A549 (cell line): Measurements from ENCODE around the gene DEXI. TPM values are rescaled to one million over a fixed set of nuclear protein-coding genes. Genes with fewer than 3 reads are reported as not detected.

ENCODE experiments used
- ATAC-seq, 2 experiments: fragments of 200-7000 bp in 1 of 2; fragments of >200 bp in 1 of 2; cut with Nextera tagmentation in 1 of 2; cut with Tn5 transposase in 1 of 2; 3 replicates each; pipeline versions ENCODE4 v1.8.0 to v1.9.1; 2018 to 2020; ENCODE audit warnings: mild to moderate bottlenecking in 1 of 2, moderate library complexity in 1 of 2
- CTCF ChIA-PET: fragments of 300-600 bp; sonication (Branson Sonifier 250); formaldehyde crosslinking; extraction: SDS; loops from one replicate; lab custom pipeline; 2021; ENCODE audit warnings: antibody characterized with exemption, inconsistent platforms; lab: Yijun Ruan, JAX
- POLR2A ChIA-PET: fragments of 350-600 bp; formaldehyde crosslinking; extraction: SDS; loops from one replicate; lab custom pipeline; 2021; ENCODE audit warnings: antibody characterized with exemption, inconsistent platforms; lab: Yijun Ruan, JAX
- DNase-seq, 2 experiments: peaks; one replicate each; pipeline versions ENCODE4 v3.0.0 to v3.0.0-alpha.2; 2011 to 2016; ENCODE audit warnings: low read depth in 1 of 2, low spot score in 1 of 2
- FAIRE-seq: peaks from 2 replicates; lab custom pipeline; 2011; peaks lifted over from hg19 to GRCh38; lab: Jason Lieb, UNC
- H3K27ac ChIP-seq, 2 experiments: fragments of >200 bp; sonication (Bioruptor Twin); formaldehyde crosslinking; 3 replicates each; pipeline ENCODE4 v1.5.1; 2016 to 2017
- H3K4me1 ChIP-seq: fragments of >200 bp; sonication (Bioruptor Twin); formaldehyde crosslinking; 3 replicates; pipeline ENCODE4 v1.6.1; 2016
- H3K4me2 ChIP-seq: fragments of >200 bp; sonication (Bioruptor Twin); formaldehyde crosslinking; 3 replicates; pipeline ENCODE4 v1.6.1; 2016
- H3K4me3 ChIP-seq: fragments of >200 bp; sonication (Bioruptor Twin); formaldehyde crosslinking; 3 replicates; pipeline ENCODE4 v1.5.1; 2016
- H3K9me3 ChIP-seq: fragments of >200 bp; sonication (Bioruptor Twin); formaldehyde crosslinking; 3 replicates; pipeline ENCODE4 v1.6.1; 2016
- BHLHE40 ChIP-seq: IDR thresholded peaks from 2 replicates; pipeline ENCODE4 v1.6.1; 2012; ENCODE audit warnings: low read depth, low read length, inconsistent platforms
- EP300 ChIP-seq, 2 experiments: fragments of >200 bp; sonication (Bioruptor Twin); formaldehyde crosslinking; IDR thresholded peaks; 2 replicates in 1 of 2; 3 replicates in 1 of 2; pipeline ENCODE4 v1.6.1; 2016 to 2017
- FOSB ChIP-seq: fragments of 250-450 bp; sonication (Bioruptor Pico); IDR thresholded peaks from 2 replicates; pipeline ENCODE4 v1.5.0; 2020; ENCODE audit warnings: mild to moderate bottlenecking, moderate library complexity
- GATA3 ChIP-seq: IDR thresholded peaks from 2 replicates; pipeline ENCODE4 v1.6.1; 2012; ENCODE audit warnings: borderline replicate concordance
- HDAC2 ChIP-seq: fragments of 200-600 bp; sonication (generic); IDR thresholded peaks from 2 replicates; pipeline ENCODE4 v1.6.1; 2016
- HEYL ChIP-seq: fragments of 250-450 bp; sonication (Bioruptor Pico); IDR thresholded peaks from 2 replicates; pipeline ENCODE4 v1.8.0; 2021; ENCODE audit warnings: mild to moderate bottlenecking, moderate library complexity
- HOXB13 ChIP-seq: fragments of 250-450 bp; sonication (Bioruptor Pico); IDR thresholded peaks from 2 replicates; pipeline ENCODE4 v1.5.0; 2020; ENCODE audit warnings: low read depth, mild to moderate bottlenecking, moderate library complexity
- HOXB5 ChIP-seq: fragments of 250-450 bp; sonication (Bioruptor Pico); IDR thresholded peaks from 2 replicates; pipeline ENCODE4 v1.5.0; 2020; ENCODE audit warnings: mild to moderate bottlenecking, moderate library complexity
- JUN ChIP-seq, 2 experiments: fragments of >200 bp; sonication (Bioruptor Twin); formaldehyde crosslinking; IDR thresholded peaks; 2 replicates in 1 of 2; 3 replicates in 1 of 2; pipeline ENCODE4 v1.6.1; 2016 to 2017
- NFE2L2 ChIP-seq: fragments of 150-350 bp; conservative IDR thresholded peaks from 2 replicates; pipeline ENCODE4 v1.6.1; 2014; ENCODE audit warnings: low read length
- RCOR1 ChIP-seq: fragments of 150-350 bp; IDR thresholded peaks from 2 replicates; pipeline ENCODE4 v1.6.1; 2014; ENCODE audit warnings: antibody characterized with exemption, low read length, low read depth
- RFX5 ChIP-seq: fragments of 450-650 bp; IDR thresholded peaks from 2 replicates; pipeline ENCODE4 v1.7.1; 2014; ENCODE audit warnings: antibody characterized with exemption, mild to moderate bottlenecking, moderate library complexity
- TP53 ChIP-seq: fragments of 250-450 bp; sonication (Bioruptor Pico); IDR thresholded peaks from 2 replicates; pipeline ENCODE4 v1.5.0; 2021; ENCODE audit warnings: mild to moderate bottlenecking, moderate library complexity
- ZC3H11A ChIP-seq: fragments of 450-650 bp; IDR thresholded peaks from 2 replicates; pipeline ENCODE4 v1.6.1; 2014; ENCODE audit warnings: antibody characterized with exemption, mild to moderate bottlenecking
- ZFP36 ChIP-seq: fragments of 450-650 bp; IDR thresholded peaks from 2 replicates; pipeline ENCODE4 v1.6.1; 2014; ENCODE audit warnings: borderline replicate concordance; ENCODE audit not compliant: partially characterized antibody
- ZNF302 ChIP-seq: fragments of 250-450 bp; sonication (Bioruptor Pico); IDR thresholded peaks from 2 replicates; pipeline ENCODE4 v1.9.0; 2021; ENCODE audit warnings: inconsistent platforms, mild to moderate bottlenecking, moderate library complexity
- ZSCAN20 ChIP-seq: fragments of 250-450 bp; sonication (Bioruptor Pico); IDR thresholded peaks from 2 replicates; pipeline ENCODE4 v1.8.0; 2022; ENCODE audit warnings: mild to moderate bottlenecking, moderate library complexity
- WGBS: methylation state at CpG from one replicate; pipeline ENCODE4 v1.1.6; 2017; ENCODE audit errors: missing lambda C conversion rate; 5-methylcytosine and 5-hydroxymethylcytosine counted together
- polyA plus RNA-seq, 4 experiments: library from polyadenylated mRNA; depleted of rRNA in 3 of 4; stranded (reverse); fragments of >200 nt; fragmentation: RNase III in 1 of 4; extraction: RNeasy Plus Mini Kit Qiagen cat#74134 plus additional on column Dnase treatment in 1 of 4; gene quantifications; 2 replicates in 3 of 4; 3 replicates in 1 of 4; pipeline ENCODE4 v1.2.3, GENCODE V29; 2011 to 2017
- TF ChIP-seq, protein P1 (sequence below): IDR thresholded peaks from 2 replicates; pipeline ENCODE4 v1.6.1; 2012
- TF ChIP-seq, protein P2 (sequence below): fragments of 250-450 bp; sonication (Bioruptor Pico); IDR thresholded peaks from 2 replicates; pipeline ENCODE4 v1.5.0; 2020; ENCODE audit warnings: low read depth, mild to moderate bottlenecking, moderate library complexity
- TF ChIP-seq, protein P3 (sequence below): fragments of 250-450 bp; sonication (Bioruptor Pico); IDR thresholded peaks from 2 replicates; pipeline ENCODE4 v1.5.0; 2021; ENCODE audit warnings: mild to moderate bottlenecking, moderate library complexity, borderline replicate concordance
- TF ChIP-seq, protein P4 (sequence below): IDR thresholded peaks from 2 replicates; pipeline ENCODE4 v1.6.1; 2012
- TF ChIP-seq, protein P5 (sequence below): fragments of >200 bp; sonication (Bioruptor Twin); formaldehyde crosslinking; IDR thresholded peaks from 2 replicates; pipeline ENCODE4 v1.6.1; 2016
- TF ChIP-seq, protein P6 (sequence below): fragments of 150-350 bp; IDR thresholded peaks from 2 replicates; pipeline ENCODE4 v1.6.1; 2014; ENCODE audit warnings: low read depth, mild to moderate bottlenecking, low read length
- TF ChIP-seq, protein P7 (sequence below): fragments of 450-650 bp; IDR thresholded peaks from 2 replicates; pipeline ENCODE4 v1.6.1; 2014; ENCODE audit warnings: antibody characterized with exemption

DEXI gene
- polyA plus RNA-seq, 2 of the 4 experiments (the other 2 are of a cell fraction): 22.0 to 34.0 TPM

DNA sequence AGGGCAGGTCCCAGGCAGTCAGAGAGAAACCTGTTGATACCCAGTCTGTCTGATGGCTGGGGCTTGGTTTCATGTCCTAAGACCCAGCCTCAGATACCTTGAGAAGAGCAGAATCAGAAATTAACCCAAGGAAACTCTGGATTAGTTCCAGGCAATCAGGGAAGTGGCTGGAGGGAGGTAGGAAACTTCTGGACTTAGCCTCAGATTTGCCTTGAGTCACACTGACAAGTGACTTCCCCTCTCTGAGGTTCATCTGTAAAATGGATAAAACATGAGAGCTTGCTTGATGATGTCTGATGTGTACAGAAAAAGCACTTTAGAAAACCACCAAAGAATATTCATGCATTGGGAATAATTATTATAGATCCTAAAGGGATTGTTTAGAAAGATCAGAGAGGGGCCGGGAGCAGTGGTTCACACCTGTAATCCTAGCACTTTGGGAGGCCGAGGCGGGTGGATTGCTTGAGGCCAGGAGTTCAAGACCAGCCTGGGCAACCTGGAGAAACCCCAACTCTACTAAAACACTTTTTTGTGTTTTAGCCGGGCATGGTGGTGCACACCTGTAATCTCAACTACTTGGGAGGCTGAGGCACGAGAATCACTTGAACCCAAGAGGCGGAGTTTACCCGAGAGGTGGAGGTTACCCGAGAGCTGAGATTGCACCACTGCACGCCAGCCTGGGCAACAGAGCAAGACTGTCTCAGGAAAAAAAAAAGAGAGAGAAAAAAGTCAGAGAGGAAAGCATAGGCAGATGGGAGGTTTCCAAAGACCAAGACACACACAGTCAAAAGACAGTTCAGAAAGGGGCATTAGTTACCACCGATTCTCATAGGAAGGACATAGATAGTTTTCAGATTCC, 61.4 kb downstream of the DEXI start:
- CTCF ChIA-PET: no interaction called here
- 57% methylated on average over 10 of the region's 10 CpGs for WGBS
- H3K4me2 ChIP-seq: no peak overlapping the region
- H3K4me3 ChIP-seq: no peak overlapping the region
- no peaks in the 10 kb centered on the region for H3K4me1 ChIP-seq
- FAIRE-seq: no peak
- no peak overlapping the region for H3K27ac ChIP-seq
- TF ChIP-seq, protein P1, sequence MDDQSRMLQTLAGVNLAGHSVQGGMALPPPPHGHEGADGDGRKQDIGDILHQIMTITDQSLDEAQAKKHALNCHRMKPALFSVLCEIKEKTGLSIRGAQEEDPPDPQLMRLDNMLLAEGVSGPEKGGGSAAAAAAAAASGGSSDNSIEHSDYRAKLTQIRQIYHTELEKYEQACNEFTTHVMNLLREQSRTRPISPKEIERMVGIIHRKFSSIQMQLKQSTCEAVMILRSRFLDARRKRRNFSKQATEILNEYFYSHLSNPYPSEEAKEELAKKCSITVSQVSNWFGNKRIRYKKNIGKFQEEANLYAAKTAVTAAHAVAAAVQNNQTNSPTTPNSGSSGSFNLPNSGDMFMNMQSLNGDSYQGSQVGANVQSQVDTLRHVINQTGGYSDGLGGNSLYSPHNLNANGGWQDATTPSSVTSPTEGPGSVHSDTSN: no peak
- TF ChIP-seq, protein P2, sequence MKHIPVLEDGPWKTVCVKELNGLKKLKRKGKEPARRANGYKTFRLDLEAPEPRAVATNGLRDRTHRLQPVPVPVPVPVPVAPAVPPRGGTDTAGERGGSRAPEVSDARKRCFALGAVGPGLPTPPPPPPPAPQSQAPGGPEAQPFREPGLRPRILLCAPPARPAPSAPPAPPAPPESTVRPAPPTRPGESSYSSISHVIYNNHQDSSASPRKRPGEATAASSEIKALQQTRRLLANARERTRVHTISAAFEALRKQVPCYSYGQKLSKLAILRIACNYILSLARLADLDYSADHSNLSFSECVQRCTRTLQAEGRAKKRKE (CRISPR knock-in tag): no peak
- no peak for TF ChIP-seq JUN (IDR thresholded peaks at IDR 0.05)
- TF ChIP-seq, protein P3, sequence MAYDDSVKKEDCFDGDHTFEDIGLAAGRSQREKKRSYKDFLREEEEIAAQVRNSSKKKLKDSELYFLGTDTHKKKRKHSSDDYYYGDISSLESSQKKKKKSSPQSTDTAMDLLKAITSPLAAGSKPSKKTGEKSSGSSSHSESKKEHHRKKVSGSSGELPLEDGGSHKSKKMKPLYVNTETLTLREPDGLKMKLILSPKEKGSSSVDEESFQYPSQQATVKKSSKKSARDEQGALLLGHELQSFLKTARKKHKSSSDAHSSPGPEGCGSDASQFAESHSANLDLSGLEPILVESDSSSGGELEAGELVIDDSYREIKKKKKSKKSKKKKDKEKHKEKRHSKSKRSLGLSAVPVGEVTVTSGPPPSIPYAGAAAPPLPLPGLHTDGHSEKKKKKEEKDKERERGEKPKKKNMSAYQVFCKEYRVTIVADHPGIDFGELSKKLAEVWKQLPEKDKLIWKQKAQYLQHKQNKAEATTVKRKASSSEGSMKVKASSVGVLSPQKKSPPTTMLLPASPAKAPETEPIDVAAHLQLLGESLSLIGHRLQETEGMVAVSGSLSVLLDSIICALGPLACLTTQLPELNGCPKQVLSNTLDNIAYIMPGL (CRISPR knock-in tag): no peak
- TF ChIP-seq NFE2L2: no peak
- TF ChIP-seq, protein P4, sequence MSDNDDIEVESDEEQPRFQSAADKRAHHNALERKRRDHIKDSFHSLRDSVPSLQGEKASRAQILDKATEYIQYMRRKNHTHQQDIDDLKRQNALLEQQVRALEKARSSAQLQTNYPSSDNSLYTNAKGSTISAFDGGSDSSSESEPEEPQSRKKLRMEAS: no peak
- no peak for TF ChIP-seq HOXB5
- TF ChIP-seq HOXB13 (CRISPR knock-in tag): no peak
- TF ChIP-seq ZSCAN20: no peak
- TF ChIP-seq ZC3H11A: no peak
- TF ChIP-seq EP300 (IDR thresholded peaks at IDR 0.05): no peak
- TF ChIP-seq RFX5: no peak
- no peak for TF ChIP-seq ZFP36
- TF ChIP-seq, protein P5, sequence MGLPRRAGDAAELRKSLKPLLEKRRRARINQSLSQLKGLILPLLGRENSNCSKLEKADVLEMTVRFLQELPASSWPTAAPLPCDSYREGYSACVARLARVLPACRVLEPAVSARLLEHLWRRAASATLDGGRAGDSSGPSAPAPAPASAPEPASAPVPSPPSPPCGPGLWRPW: no peak
- TF ChIP-seq, protein P6, sequence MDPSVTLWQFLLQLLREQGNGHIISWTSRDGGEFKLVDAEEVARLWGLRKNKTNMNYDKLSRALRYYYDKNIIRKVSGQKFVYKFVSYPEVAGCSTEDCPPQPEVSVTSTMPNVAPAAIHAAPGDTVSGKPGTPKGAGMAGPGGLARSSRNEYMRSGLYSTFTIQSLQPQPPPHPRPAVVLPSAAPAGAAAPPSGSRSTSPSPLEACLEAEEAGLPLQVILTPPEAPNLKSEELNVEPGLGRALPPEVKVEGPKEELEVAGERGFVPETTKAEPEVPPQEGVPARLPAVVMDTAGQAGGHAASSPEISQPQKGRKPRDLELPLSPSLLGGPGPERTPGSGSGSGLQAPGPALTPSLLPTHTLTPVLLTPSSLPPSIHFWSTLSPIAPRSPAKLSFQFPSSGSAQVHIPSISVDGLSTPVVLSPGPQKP: no peak
- no peak for TF ChIP-seq RCOR1
- TF ChIP-seq ZNF302 (CRISPR knock-in tag): no peak
- TF ChIP-seq, all 56 proteins: peak for 0
- POLR2A ChIA-PET: no interaction called here
- no peak for DNase-seq
- H3K9me3 ChIP-seq: no peaks in the 10 kb centered on the region
- ATAC-seq: no peak

DNA sequence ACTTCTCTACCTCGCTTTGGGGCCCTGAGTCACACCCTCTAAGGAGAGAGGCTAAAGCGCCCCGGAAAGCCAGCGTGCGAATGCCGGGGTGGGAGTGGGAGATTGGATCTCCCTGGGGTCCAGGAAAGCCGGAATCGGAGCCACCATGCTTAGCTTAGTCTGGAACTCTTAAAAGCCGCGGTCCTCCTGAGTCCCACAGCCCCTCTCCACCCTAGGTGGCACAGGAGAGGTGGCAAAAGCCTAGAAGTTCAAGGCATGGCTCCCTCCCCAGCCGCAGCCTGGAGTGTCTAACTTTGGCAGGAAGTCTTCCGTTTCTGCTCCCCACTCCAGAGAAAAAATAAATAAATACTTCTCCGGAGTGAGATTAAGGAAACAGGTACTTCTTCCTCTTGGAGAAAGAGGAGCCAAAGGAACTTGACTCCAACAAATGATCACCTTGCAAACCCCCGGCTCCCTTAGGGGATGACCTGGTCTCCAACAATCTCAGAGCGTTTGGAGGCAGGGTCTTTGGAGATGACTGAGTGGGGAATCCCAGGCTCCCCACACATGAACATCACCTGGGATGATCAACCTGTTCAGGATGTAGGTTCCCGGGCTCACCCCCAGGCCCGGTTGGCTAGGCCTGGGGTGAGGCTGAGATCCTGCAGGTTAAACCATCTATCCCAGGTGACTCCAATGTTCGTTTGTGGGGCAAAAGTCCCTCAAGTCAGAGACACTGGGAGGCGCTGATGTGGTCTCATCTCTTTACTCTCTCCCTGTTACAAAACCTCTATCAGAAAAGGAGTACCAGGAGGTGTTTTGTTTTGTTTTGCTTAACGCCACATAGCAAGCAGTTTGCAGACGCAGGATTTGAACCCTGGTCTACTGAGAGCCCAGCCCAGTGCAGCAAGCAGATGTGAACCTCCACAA, 62.3 kb downstream of the DEXI start:
- POLR2A ChIA-PET: no interaction called here
- ATAC-seq: no peak
- H3K27ac ChIP-seq: no peak overlapping the region
- H3K4me3 ChIP-seq: no peak overlapping the region
- CTCF ChIA-PET: no interaction called here
- H3K4me2 ChIP-seq: no peak overlapping the region
- 39% methylated on average over 18 of the region's 21 CpGs for WGBS
- no peak for FAIRE-seq
- TF ChIP-seq HEYL (CRISPR knock-in tag) (no peak), BHLHE40 (no peak), FOSB (no peak), HDAC2 (no peak), ZFP36 (no peak), RFX5 (no peak), TP53 (CRISPR knock-in tag) (no peak), GATA3 (no peak)
- TF ChIP-seq, protein P7, sequence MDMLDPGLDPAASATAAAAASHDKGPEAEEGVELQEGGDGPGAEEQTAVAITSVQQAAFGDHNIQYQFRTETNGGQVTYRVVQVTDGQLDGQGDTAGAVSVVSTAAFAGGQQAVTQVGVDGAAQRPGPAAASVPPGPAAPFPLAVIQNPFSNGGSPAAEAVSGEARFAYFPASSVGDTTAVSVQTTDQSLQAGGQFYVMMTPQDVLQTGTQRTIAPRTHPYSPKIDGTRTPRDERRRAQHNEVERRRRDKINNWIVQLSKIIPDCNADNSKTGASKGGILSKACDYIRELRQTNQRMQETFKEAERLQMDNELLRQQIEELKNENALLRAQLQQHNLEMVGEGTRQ: no peak
- TF ChIP-seq, all 56 proteins: peak for 0
- H3K4me1 ChIP-seq: no peaks in the 10 kb centered on the region
- no peak for DNase-seq
- no peaks in the 10 kb centered on the region for H3K9me3 ChIP-seq
